HEK293 (cell line): ENCODE measurements around the gene NPAS2.

Experiments
- REST ChIP-seq: fragments of 450-650 bp; formaldehyde crosslinking; IDR thresholded peaks from 2 replicates; pipeline ENCODE4 v1.5.1; 2016; ENCODE audit warnings: missing biosample characterization, missing genetic modification characterization
- TF ChIP-seq, protein P1 (sequence below): fragments of 450-650 bp; formaldehyde crosslinking; IDR thresholded peaks from 2 replicates; pipeline ENCODE4 v1.5.1; 2016; ENCODE audit warnings: missing biosample characterization, missing genetic modification characterization

- TF ChIP-seq REST (tag by site-specific recombination), result no peak
- TF ChIP-seq, protein P1, sequence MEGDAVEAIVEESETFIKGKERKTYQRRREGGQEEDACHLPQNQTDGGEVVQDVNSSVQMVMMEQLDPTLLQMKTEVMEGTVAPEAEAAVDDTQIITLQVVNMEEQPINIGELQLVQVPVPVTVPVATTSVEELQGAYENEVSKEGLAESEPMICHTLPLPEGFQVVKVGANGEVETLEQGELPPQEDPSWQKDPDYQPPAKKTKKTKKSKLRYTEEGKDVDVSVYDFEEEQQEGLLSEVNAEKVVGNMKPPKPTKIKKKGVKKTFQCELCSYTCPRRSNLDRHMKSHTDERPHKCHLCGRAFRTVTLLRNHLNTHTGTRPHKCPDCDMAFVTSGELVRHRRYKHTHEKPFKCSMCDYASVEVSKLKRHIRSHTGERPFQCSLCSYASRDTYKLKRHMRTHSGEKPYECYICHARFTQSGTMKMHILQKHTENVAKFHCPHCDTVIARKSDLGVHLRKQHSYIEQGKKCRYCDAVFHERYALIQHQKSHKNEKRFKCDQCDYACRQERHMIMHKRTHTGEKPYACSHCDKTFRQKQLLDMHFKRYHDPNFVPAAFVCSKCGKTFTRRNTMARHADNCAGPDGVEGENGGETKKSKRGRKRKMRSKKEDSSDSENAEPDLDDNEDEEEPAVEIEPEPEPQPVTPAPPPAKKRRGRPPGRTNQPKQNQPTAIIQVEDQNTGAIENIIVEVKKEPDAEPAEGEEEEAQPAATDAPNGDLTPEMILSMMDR (tag by site-specific recombination), result no peak
These were observed 138.2 kb downstream of the NPAS2 start for GRCh38 chr2:100957996-100958653.
